GM12873 (cell line): Measurements from ENCODE around the gene TAPBPL.

Experiments used
- CTCF ChIP-seq: IDR thresholded peaks from 2 replicates; pipeline ENCODE4 v1.5.1; 2012; ENCODE audit warnings: low read depth, mild to moderate bottlenecking, moderate library complexity, low read length, control low read depth; ENCODE audit not compliant: insufficient read depth; ENCODE audit errors: missing control alignments

TAPBPL gene

GRCh38 chr12:6452245-6452943 lies 552 bp downstream of the TAPBPL start:
- no peak for TF ChIP-seq CTCF

- no peak for TF ChIP-seq CTCF
These were observed 1.2 kb downstream of the TAPBPL start for GRCh38 chr12:6452944-6453630.

- no peak for TF ChIP-seq CTCF
These were observed 5.5 kb downstream of the TAPBPL start for GRCh38 chr12:6457220-6457945.

- no peak for TF ChIP-seq CTCF
These were observed 6.6 kb downstream of the TAPBPL start for GRCh38 chr12:6458281-6459003.

- TF ChIP-seq CTCF, result no peak
These were observed 7.1 kb downstream of the TAPBPL start for GRCh38 chr12:6459004-6459337.

GRCh38 chr12:6460751-6461371 lies 9.0 kb downstream of the TAPBPL start:
- TF ChIP-seq CTCF, result no peak
